Gastrocnemius medialis (tissue), 4 donors: Measurements from ENCODE around the gene GRID2. TPM values are rescaled to one million over a fixed set of nuclear protein-coding genes. Genes with fewer than 3 reads are reported as not detected.

Source experiments
- ATAC-seq, 2 donors: fragments of 150-250 bp; one replicate each; pipeline ENCODE4 v1.9.1; 2016
- DNase-seq, 2 donors: peaks; one replicate each; pipeline ENCODE4 v3.0.0-alpha.2; 2019
- H3K27ac ChIP-seq, 4 donors: fragments of 200-600 bp; sonication (generic); 1 replicate in 1 of 4; 2 replicates in 3 of 4; pipeline ENCODE4 v1.5.1; 2016 to 2018; ENCODE audit warnings: mild to moderate bottlenecking in 2 of 4, moderate library complexity in 1 of 4
- H3K27me3 ChIP-seq, 3 donors: fragments of 200-600 bp; sonication (generic) in 2 of 3; 1 replicate in 1 of 3; 2 replicates in 2 of 3; pipeline versions ENCODE4 v1.5.1 to v1.6.0; 2016 to 2019; ENCODE audit warnings: mild to moderate bottlenecking in 1 of 3, moderate library complexity in 1 of 3
- H3K36me3 ChIP-seq, 2 donors: fragments of 200-600 bp; sonication (generic) in 1 of 2; one replicate each; pipeline ENCODE4 v1.5.1; 2017 to 2018
- H3K4me1 ChIP-seq, 2 donors: fragments of 200-600 bp; sonication (generic) in 1 of 2; one replicate each; pipeline ENCODE4 v1.5.1; 2016 to 2017; ENCODE audit warnings: mild to moderate bottlenecking in 2 of 2
- H3K4me3 ChIP-seq, 4 donors: fragments of 200-600 bp; sonication (generic) in 3 of 4; 1 replicate in 1 of 4; 2 replicates in 3 of 4; pipeline ENCODE4 v1.5.1; 2016 to 2019; ENCODE audit warnings: mild to moderate bottlenecking in 2 of 4
- H3K9me3 ChIP-seq, 3 donors: fragments of 200-600 bp; sonication (generic) in 2 of 3; 1 replicate in 1 of 3; 2 replicates in 2 of 3; pipeline ENCODE4 v1.5.1; 2016 to 2019
- CTCF ChIP-seq, 5 experiments: fragments of 450-650 bp in 3 of 5; fragments of 200-600 bp in 2 of 5; sonication (generic) in 2 of 5; IDR thresholded peaks in 4 of 5; conservative IDR thresholded peaks in 1 of 5; 1 replicate in 4 of 5; 2 replicates in 1 of 5; pipeline ENCODE4 v1.5.1; 2016 to 2019; ENCODE audit warnings: antibody characterized with exemption in 5 of 5, mild to moderate bottlenecking in 3 of 5, moderate library complexity in 3 of 5
- POLR2A ChIP-seq, 2 donors: fragments of 450-650 bp; IDR thresholded peaks; one replicate each; pipeline ENCODE4 v1.6.1; 2017; ENCODE audit warnings: antibody characterized with exemption in 2 of 2, mild to moderate bottlenecking in 2 of 2, moderate library complexity in 2 of 2
- in situ Hi-C, 4 donors: fragments of 200-750 bp; cut with MboI; loops; one replicate each; pipeline versions ENCODE4 v1.15.0 to v1.8.0; 2017; ENCODE audit warnings: low sequenced_read_pairs in 4 of 4
- intact Hi-C: fragments of 100-400 bp; cut with DNase I; formaldehyde crosslinking; loops from one replicate; pipeline ENCODE4 v1.15.1; 2023; ENCODE audit warnings: low total_unique reads
- total RNA-seq, 4 donors: library from RNA; depleted of rRNA; stranded (reverse); fragments of >200 nt; gene quantifications; one replicate each; pipeline versions ENCODE4 v1.1.0 to v1.2.3, GENCODE V29; 2016

Gene GRID2
- total RNA-seq, 4 donors from 2014 or later, result not detected

GRCh38 chr4:93446038-93446437, 1142.3 kb downstream of the GRID2 start:
- no peaks in the 10 kb centered on the region for H3K36me3 ChIP-seq
- intact Hi-C loops (no loop called here), in situ Hi-C loops (no loop called here)
- no peak for TF ChIP-seq CTCF (IDR thresholded peaks at IDR 0.05 in 4 of 5, conservative IDR thresholded peaks at IDR 0.05 in 1 of 5)
- no peak overlapping the region for H3K27ac ChIP-seq
- ATAC-seq, result no peak
- H3K4me3 ChIP-seq, result no peak overlapping the region
- H3K9me3 ChIP-seq, result no peaks in the 10 kb centered on the region
- DNase-seq, result no peak
- no peaks in the 10 kb centered on the region for H3K4me1 ChIP-seq
- H3K27me3 ChIP-seq, result no peaks in the 10 kb centered on the region

- H3K4me1 ChIP-seq, result no peaks in the 10 kb centered on the region
Measured at GRCh38 chr4:93448691-93449293, 1145.0 kb downstream of the GRID2 start.

GRCh38 chr4:93451954-93452353, 1148.2 kb downstream of the GRID2 start:
- Histone ChIP-seq H3K27ac (no peak overlapping the region), H3K36me3 (no peaks in the 10 kb centered on the region), H3K9me3 (no peaks in the 10 kb centered on the region), H3K4me3 (no peak overlapping the region), H3K4me1 (no peaks in the 10 kb centered on the region), H3K27me3 (no peaks in the 10 kb centered on the region)
- TF ChIP-seq CTCF (IDR thresholded peaks at IDR 0.05 in 4 of 5, conservative IDR thresholded peaks at IDR 0.05 in 1 of 5) (no peak), POLR2A (IDR thresholded peaks at IDR 0.05) (no peak)
- intact Hi-C loops (no loop called here), in situ Hi-C loops (no loop called here)
- ATAC-seq (no peak), DNase-seq (no peak)

More at GRCh38 chr4:93448691-93449293, 1145.0 kb downstream of the GRID2 start:
- no peak for ATAC-seq
- H3K27me3 ChIP-seq, result no peaks in the 10 kb centered on the region
- H3K36me3 ChIP-seq, result no peaks in the 10 kb centered on the region
- in situ Hi-C loops (no loop called here), intact Hi-C loops (no loop called here)
- H3K9me3 ChIP-seq, result no peaks in the 10 kb centered on the region
- no peak for DNase-seq
- no peak for TF ChIP-seq POLR2A (IDR thresholded peaks at IDR 0.05)
- TF ChIP-seq CTCF (IDR thresholded peaks at IDR 0.05 in 4 of 5, conservative IDR thresholded peaks at IDR 0.05 in 1 of 5), result no peak
- no peak overlapping the region for H3K4me3 ChIP-seq
- H3K27ac ChIP-seq, result no peak overlapping the region

GRCh38 chr4:93461541-93461940, 1157.8 kb downstream of the GRID2 start:
- H3K27me3 ChIP-seq, result no peaks in the 10 kb centered on the region
- no peaks in the 10 kb centered on the region for H3K36me3 ChIP-seq
- no peaks in the 10 kb centered on the region for H3K9me3 ChIP-seq
- intact Hi-C loops, result no loop called here
- no peak for ATAC-seq
- in situ Hi-C loops, result no loop called here
- no peaks in the 10 kb centered on the region for H3K4me1 ChIP-seq
- no peak overlapping the region for H3K27ac ChIP-seq
- TF ChIP-seq CTCF (IDR thresholded peaks at IDR 0.05 in 4 of 5, conservative IDR thresholded peaks at IDR 0.05 in 1 of 5) (no peak), POLR2A (IDR thresholded peaks at IDR 0.05) (no peak)
- DNase-seq, result no peak
- H3K4me3 ChIP-seq, result no peak overlapping the region

- no peaks in the 10 kb centered on the region for H3K9me3 ChIP-seq
- H3K27me3 ChIP-seq, result no peaks in the 10 kb centered on the region
- no peak for TF ChIP-seq CTCF (IDR thresholded peaks at IDR 0.05 in 4 of 5, conservative IDR thresholded peaks at IDR 0.05 in 1 of 5)
- TF ChIP-seq POLR2A (IDR thresholded peaks at IDR 0.05), result no peak
- ATAC-seq, result no peak
- H3K36me3 ChIP-seq, result no peaks in the 10 kb centered on the region
- no peak for DNase-seq
- no peak overlapping the region for H3K27ac ChIP-seq
- H3K4me1 ChIP-seq, result no peaks in the 10 kb centered on the region
- H3K4me3 ChIP-seq, result no peak overlapping the region
- in situ Hi-C loops, result no loop called here
- intact Hi-C loops, result no loop called here
Measured at GRCh38 chr4:93466446-93466845, 1162.7 kb downstream of the GRID2 start.
